Peyer's patch (tissue), 4 donors: Measurements from ENCODE around the gene TMEM132D.

ENCODE experiments used
- POLR2A ChIP-seq, 2 donors: fragments of 450-650 bp; IDR thresholded peaks; one replicate each; pipeline ENCODE4 v1.5.1; 2017; ENCODE audit warnings: antibody characterized with exemption in 2 of 2, mild to moderate bottlenecking in 2 of 2, moderate library complexity in 2 of 2
- TF ChIP-seq, protein P1 (sequence below), 6 experiments: fragments of 450-650 bp in 4 of 6; fragments of 200-600 bp in 2 of 6; sonication (generic) in 1 of 6; IDR thresholded peaks; one replicate each; pipeline ENCODE4 v1.5.1; 2017 to 2019; ENCODE audit warnings: antibody characterized with exemption in 6 of 6, mild to moderate bottlenecking in 3 of 6, moderate library complexity in 1 of 6

DNA sequence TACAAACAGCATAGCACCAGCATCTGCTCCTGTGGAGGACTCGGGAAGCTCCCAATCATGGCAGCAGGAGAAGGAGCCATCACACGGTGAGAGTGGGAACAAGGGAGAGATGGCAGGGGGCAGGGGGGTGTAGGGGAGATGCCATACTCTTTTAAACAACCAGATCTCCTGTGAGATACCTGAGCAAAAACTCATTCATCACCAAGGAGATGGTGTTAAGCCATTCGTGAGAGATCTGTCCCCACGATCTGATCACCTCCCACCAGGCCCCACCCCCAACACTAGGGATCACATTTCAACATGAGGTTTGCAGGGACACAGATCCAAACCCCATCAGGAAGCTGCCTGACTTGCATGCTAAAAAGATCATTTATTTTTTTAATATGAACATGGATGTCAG, 499.3 kb downstream of the TMEM132D start:
- TF ChIP-seq, protein P1, sequence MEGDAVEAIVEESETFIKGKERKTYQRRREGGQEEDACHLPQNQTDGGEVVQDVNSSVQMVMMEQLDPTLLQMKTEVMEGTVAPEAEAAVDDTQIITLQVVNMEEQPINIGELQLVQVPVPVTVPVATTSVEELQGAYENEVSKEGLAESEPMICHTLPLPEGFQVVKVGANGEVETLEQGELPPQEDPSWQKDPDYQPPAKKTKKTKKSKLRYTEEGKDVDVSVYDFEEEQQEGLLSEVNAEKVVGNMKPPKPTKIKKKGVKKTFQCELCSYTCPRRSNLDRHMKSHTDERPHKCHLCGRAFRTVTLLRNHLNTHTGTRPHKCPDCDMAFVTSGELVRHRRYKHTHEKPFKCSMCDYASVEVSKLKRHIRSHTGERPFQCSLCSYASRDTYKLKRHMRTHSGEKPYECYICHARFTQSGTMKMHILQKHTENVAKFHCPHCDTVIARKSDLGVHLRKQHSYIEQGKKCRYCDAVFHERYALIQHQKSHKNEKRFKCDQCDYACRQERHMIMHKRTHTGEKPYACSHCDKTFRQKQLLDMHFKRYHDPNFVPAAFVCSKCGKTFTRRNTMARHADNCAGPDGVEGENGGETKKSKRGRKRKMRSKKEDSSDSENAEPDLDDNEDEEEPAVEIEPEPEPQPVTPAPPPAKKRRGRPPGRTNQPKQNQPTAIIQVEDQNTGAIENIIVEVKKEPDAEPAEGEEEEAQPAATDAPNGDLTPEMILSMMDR (IDR thresholded peaks at IDR 0.05) = no peak
- TF ChIP-seq POLR2A (IDR thresholded peaks at IDR 0.05) = no peak
